HG02884 (cell line): ENCODE data around the gene TGM1.

ENCODE experiments used
- ATAC-seq: cut with Tn5 transposase; IDR thresholded peaks from one replicate; pipeline ENCODE4 v1.9.1; 2021; ENCODE audit warnings: mild to moderate bottlenecking, moderate library complexity; ENCODE audit not compliant: unreplicated experiment

The TGM1 gene

GRCh38 chr14:24292118-24292807 lies 29.3 kb upstream of the TGM1 start:
- no peak for ATAC-seq

DNA sequence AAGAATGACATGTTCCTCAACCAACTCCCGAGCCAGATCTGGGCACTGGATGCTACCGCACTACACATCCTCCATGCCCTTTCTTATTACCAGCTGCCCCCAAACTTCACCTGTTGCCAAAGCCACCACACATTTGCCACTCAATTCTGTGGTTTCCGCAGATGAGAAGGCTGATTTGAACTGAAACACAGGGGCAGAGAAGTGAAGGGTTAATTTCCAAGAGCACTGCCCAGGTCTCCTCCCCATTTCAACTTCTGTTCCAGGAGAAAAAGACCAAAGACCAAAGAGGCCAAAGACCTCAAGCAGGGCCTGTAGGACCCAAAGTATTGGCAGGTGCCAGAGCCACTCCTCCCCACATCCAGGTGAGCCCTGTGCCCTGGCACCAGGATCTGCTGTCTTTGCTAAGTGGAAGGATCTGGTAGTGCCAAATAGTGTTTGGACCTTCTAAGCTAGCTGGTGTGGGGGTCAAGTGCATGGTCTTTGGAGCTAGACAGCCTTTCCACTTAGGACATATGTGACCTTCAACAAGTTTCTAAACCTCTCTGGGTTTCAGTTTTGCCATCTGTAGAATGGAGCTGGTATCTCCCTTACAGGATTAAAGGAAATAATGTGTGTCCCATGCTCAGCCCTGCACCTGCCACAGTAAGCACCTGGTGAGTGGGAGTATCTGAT lies 28.6 kb upstream of the TGM1 start:
- ATAC-seq, result no peak

DNA sequence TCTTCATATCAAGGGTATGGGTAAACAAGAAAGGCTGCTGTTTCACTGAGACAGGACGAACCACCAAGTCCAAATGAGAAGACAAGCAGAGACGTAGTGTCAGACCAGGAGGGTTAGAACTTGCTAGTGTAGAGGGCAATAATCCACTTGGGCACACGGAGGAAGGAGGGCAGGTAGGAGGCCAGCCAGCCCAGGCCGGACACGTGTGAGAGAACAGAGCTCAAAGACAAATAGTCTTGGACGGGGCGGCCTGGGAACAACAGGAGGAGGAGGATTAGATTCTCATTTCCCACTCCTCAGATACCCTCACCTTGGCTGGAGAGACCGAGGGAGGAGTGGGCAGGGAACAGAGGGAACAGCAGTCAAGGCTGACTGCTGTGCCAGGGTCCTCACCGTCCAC lies 27.8 kb upstream of the TGM1 start:
- no peak for ATAC-seq

- no peak for ATAC-seq
These were observed 26.8 kb upstream of the TGM1 start for GRCh38 chr14:24289649-24290280.

GRCh38 chr14:24286996-24287395 lies 24.0 kb upstream of the TGM1 start:
- no peak for ATAC-seq

- ATAC-seq, result no peak
These were observed 22.4 kb upstream of the TGM1 start for GRCh38 chr14:24285351-24285750.

- ATAC-seq, result no peak
These were observed 21.6 kb upstream of the TGM1 start for GRCh38 chr14:24284501-24285035.

GRCh38 chr14:24283796-24284460 lies 21.0 kb upstream of the TGM1 start:
- no peak for ATAC-seq

DNA sequence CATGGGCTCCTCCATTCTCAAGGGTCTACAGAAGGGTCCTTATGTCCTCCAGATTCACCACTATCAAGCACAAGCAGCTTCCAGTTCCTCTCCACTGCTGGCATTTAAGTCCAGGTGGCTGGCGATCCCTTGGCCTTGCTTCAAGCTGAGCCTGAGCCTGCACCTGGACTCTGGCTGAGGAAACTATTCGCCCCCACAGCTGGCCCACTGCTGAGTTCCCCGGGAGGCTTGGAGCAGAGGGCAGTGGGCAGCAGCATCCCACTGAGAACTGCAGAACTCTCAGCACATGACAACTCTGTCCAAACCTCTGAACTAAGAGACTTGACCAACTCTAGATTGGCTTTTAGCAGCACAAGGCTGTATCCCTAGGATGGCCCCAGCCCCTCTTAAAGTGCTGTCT lies 19.8 kb upstream of the TGM1 start:
- no peak for ATAC-seq

GRCh38 chr14:24281636-24282035 lies 18.7 kb upstream of the TGM1 start:
- ATAC-seq, result no peak

GRCh38 chr14:24280797-24281460 lies 18.0 kb upstream of the TGM1 start:
- ATAC-seq, result no peak

DNA sequence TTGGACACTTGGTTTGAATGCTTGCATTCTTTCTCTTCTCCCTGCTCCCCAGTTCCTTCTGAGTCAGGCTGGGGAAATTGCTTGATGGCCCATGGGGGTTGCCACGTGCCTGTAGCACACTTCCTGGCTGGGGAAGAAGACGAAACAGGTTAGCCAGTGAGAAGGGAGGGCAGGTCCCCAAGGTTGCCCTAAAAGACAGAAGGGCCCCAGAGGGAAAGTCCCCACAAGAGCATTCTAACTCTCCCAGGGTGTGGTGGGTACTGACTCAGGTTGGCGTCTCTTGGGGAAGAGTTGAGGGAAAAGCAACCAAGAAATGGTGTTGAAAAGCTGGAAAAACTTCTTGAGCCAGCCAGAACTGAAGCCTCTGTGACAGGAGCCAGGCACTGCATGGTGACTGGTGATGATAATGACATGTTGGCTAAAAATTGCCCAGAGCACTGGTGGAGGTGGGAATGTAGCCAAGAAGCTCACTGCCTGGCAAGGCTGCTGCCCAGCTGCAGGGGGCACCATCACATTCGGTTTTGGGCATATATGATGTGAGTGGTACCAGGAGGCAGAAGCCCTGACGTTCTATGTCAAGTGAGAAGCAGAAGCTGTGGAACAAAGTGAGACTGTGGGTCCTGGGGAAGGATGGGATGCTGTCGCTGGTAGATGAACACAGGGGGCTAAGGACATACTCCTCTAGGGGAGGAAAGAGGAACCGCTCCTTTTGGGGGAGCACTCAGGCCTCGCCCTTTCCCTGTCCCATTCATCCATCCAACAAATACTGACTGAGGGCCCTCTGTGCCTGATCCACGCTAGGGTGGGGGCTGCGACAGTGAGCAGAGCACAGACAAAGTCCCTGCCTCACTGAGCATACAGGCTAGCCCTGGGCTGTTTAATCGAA lies 16.6 kb upstream of the TGM1 start:
- ATAC-seq, result peak; percentile 55

DNA sequence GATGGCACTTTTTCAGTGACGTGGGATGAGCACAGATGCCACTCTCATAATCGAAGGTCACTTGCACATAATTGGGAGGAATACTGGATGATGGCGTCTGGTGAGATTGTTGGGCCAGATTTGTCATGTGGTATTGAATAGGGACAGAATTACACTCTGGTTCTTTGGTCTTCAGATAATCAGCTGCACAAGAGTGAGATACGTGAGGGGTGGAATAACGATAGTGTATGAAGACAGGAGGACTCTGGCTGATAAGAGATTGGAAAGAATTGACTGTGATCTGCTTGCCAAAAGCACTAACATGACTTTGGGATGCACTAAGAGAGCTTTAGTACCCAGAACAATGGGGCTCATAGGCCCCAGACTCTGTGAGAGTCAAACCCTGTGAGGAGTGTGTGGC lies 15.4 kb upstream of the TGM1 start:
- no peak for ATAC-seq

- no peak for ATAC-seq
These were observed 14.8 kb upstream of the TGM1 start for GRCh38 chr14:24277606-24278321.

DNA sequence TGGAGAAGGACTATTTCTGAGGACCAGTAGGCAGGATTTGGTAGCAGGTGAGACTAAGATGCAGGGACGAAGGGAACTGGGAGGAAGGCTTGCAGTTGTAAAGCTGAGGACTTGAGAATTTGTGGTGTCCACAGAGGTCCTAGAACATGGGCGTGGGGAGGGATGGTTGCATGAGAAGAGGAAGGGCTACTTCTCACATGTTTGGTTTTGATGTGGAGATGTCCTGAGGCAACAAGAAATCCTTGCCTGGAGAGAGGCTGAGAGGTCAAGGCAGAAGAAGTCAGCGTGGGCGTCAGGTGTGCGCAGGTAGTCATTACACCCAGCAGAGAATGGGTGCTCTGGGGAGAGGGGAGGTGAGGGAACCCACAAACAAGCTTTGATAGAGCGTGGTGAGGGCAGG lies 14.1 kb upstream of the TGM1 start:
- no peak for ATAC-seq

GRCh38 chr14:24274101-24274543 lies 11.1 kb upstream of the TGM1 start:
- peak; percentile 51 for ATAC-seq

- no peak for ATAC-seq
These were observed 10.5 kb upstream of the TGM1 start for GRCh38 chr14:24273422-24273998.

DNA sequence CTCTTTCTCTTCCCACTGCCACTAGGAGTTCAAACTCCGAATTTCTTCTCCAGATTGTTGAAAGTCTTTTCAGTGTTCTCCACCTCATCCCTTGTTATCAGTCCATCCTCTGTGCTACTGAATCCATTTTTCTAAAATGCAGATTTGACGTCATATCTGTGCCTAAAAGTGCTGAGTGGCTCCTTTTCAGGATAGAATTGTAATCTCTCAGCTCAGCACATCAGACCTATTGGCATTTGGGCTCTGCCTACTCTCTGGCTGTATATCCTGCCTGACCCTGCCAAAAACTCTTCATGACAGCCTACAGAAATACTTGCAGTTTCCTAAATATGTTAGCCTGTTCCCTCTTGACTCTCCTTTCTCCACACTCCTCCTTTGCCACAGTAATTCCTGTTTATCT lies 9.5 kb upstream of the TGM1 start:
- no peak for ATAC-seq

GRCh38 chr14:24271834-24272263 lies 8.9 kb upstream of the TGM1 start:
- no peak for ATAC-seq
